HG02981 (cell line): ENCODE measurements around the gene THRB.

Experiments used
- ATAC-seq: cut with Tn5 transposase; IDR thresholded peaks from one replicate; pipeline ENCODE4 v1.9.1; 2021; ENCODE audit warnings: mild to moderate bottlenecking, moderate library complexity; ENCODE audit not compliant: unreplicated experiment

Gene THRB

DNA sequence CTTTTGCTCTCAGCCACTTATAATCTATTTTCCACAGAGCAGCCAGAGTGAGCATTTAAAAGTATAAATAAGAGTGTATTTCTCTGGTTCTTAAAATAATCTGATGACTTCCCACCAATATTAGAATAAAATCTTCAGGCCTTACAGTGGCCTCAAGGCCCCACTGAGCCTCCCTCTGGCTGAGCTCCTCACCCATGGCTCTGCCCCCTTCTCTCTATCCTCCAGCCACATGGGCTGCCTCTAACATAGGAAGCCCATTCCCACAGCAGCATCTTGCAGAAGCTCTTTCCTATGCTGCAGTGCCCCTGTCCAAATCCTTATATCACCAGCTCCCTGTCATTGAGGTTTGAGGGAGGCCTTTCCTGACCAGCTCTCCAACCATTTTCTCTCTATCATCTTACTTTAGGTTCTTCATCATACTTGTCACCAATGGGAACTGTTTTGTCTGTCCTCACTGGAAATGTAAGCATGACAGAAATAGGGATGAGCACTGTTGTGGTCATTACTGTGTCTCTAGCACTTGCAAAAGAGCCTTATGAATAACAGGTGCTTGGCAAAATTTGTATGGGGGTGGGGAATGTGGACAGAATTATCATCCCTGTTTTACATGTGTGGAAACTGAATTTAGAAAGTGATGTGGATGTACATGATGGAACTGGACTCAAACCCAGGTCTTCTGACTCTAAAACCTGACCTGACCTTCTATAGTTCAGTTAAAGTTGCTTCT is 299.0 kb downstream of the THRB start:
- ATAC-seq, result no peak

DNA sequence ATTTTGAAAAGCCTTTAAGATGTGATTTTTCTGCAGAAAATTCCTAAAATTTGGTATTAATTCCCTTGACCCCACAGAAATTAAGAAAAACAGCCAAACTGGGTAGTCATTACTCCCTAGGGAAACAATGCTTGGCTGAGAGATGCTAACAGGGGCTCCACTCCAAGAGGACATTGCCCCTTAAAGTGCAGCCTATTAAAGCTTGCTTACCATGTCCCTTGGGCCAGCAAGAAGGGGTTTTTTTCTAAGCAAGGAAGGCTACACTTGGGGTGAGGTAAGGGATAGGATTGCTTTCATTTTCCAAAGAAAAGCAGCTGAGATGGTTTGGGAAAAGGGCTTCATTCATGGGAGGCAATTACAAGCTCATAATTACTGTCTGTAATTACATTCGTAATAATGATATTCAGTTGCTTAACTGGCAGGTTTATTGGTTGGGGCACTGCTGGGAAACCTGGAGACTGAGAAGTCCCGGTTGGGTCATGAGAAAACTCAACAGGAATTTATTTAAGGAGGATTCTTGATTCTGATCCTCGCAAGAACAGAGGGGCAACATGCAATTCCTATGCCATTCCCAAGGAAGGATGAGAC is 302.1 kb downstream of the THRB start:
- no peak for ATAC-seq

- no peak for ATAC-seq
Observed at GRCh38 chr3:24191801-24192403, 302.7 kb downstream of the THRB start.

DNA sequence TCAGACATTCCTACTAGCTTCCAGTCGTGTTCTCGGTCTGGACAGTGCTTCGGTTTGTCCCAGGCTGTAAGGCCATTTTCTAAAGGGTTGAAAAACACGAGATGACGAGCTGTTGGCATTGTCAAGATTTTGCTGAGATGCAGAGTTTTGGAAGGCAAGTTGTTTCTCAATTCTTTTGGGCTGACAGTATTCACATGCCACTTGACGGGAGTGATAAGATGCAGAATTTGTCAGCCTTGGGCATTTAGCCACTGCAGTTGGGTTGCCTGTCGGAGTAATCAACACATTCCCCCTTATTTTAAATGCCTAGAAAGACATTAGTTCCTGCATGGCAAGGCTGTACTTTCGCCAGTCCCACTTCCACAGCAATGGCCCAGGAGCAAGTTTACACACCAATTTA is 304.4 kb downstream of the THRB start:
- ATAC-seq, result no peak

- peak; percentile 86 for ATAC-seq
Observed at GRCh38 chr3:24185738-24186384, 308.8 kb downstream of the THRB start.

- ATAC-seq, result no peak
Observed at GRCh38 chr3:24184528-24185176, 310.0 kb downstream of the THRB start.

DNA sequence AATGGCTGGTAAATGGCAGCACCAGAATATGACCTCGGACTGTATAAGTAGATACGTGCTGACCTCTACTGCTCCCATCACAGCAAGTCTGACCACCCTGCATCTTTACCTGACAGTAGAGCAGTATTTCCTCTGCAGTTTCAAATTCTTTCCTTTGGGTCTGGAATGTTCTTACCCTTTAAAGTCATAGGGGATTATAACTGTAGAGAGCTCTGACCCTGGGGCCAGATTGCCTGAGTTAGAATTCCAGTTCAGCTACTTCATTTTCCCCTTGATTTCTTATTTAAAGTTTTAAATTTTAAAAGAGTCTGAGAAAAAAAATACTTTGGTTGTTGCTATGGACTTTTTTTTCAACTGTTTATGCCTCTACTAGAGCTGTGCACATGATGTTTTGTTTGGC is 311.9 kb downstream of the THRB start:
- no peak for ATAC-seq

- no peak for ATAC-seq
Observed at GRCh38 chr3:24181256-24181655, 313.4 kb downstream of the THRB start.

- ATAC-seq, result no peak
Observed at GRCh38 chr3:24180616-24181015, 314.0 kb downstream of the THRB start.

DNA sequence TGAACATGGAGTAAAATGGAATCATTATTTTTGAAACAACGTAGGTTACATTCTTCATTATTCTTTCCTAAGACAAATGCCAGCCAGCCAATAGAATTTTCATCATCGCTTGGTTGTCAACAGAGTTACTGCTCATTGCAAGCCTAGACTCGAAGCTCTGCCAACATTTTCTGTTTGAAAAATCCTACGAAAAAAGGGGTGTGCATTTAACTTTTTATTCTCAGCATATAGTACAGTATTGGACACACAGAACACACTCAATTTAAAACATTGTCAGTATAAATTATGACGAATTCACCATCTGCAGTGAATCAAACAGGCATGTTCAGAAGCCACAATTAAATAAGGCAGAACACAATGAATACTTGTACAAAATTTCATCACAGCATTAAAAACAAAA is 317.4 kb downstream of the THRB start:
- ATAC-seq, result no peak

DNA sequence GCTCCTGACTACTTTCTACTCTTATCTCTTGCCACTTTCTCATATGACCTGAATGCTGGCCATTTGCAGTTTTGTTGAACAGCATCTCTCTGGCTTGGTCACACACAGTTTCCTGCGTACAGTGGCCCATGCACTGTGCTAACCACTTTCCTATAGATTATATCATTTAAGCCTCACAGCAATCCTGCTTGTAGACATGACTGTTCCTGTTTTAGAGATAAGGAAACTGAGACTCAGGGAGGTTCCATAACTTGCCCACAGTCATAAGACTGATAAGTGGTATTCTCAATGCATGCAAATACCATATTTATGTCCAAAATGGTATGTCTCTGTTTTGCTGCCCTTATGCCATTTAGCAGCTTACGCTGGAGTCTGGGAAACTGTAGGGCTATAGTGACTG is 320.0 kb downstream of the THRB start:
- no peak for ATAC-seq

DNA sequence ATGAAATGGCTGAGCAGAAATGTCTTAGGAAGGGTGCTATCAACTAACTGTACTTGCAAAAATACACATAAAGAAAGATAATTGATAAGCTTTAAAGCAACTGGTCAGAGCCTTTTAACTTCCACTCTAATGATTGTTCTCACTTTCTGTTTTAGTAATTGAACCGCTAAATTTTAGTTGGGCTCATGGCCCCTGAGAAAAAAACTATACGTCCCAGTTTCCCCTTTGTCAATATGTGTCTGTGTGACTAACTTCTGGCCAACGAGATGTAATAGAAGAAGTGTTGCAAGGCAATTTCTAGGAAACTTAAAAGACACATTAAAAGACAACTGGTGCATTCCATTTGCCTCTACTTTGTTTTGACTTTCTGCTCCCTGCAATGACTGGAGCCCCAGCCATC is 325.7 kb downstream of the THRB start:
- ATAC-seq, result no peak

GRCh38 chr3:24167429-24167828 is 327.2 kb downstream of the THRB start:
- ATAC-seq, result no peak

DNA sequence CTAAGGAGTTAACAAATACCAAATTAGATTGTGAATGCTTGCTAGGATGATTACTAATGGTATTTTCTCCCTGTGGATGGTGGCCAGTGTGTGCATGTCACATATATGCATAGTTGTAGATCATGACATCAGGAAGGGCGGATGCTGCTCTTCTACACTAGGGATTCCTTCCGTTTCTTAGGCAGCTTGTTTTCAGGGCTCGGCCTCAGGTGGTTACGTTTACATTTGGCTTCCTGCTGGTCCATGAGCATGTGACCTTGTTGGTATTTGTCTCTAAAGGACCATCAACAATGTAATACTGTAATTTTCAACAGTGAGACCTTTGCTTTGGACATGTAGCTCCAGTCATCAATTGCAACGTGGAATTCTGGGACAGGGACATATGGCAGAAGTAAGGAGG is 328.1 kb downstream of the THRB start:
- no peak for ATAC-seq

GRCh38 chr3:24165603-24165982 is 329.1 kb downstream of the THRB start:
- no peak for ATAC-seq

GRCh38 chr3:24164967-24165602 is 329.6 kb downstream of the THRB start:
- ATAC-seq, result no peak

DNA sequence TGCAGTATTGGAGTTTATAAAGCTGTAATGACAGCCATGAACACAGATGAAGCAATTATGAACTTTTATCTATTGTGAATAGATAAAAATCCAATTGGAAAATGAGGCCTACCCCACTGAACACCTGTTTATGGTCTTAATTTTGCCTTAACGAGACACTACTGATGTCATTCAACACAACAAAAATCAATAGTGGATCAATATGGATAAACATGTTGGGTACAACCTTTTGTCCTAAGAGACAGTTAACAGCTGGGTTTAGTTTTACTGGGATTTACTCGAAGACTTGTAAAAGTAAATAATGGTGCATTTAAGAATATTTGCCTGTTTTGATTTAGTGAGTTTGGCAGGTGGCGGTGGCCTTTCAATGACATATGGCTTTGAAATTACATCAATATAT is 331.7 kb downstream of the THRB start:
- ATAC-seq, result no peak

DNA sequence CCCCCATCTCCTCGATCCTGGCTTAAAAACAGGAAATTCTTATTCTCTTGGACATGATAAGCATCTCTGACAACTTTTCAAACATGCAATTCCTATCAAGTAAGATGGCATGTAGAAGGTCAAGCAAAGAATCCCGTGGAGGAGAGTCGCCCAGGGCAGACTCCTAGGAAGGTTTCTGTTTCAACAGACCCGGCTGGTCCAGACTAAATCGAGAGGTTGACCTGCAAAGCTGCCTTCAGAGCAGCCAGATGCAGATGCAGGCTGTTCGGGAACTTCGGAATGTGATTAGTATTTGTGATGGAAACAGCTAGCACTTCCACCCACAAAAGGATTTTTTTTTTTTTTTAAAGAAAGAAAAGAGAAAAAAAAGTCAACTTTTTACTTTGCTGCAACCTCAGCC is 332.8 kb downstream of the THRB start:
- no peak for ATAC-seq

DNA sequence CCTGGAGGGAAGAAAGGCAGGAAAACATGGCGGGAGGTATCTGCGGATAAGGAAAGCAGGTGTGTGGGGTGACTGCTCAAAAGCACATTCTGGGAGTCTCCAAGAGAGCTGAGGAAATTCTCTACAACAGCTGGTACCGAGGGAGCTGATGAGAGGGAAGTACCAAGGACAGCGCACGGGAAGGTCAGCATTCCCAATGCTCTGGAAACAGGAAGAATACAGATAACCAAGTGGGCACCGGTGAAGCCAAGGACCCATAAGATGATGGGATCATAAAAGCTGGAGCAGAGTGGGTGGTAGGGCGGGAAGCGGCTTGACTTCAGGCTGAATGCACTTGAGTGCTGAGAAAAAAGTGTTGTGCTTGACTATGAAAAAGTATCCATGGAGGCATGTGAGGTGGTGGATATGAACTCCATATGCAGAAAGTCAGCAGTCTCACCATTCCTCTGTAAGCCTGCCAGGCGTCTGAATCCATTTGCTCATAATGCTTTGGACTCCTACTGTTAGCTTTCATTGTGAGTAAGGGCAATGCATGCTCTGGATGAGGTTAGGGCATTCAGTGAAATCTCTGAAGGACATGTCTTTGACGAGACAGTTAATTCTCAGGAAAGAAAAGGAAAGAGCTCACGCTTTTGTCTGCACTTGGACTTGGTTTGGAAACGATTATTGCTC is 334.1 kb downstream of the THRB start:
- no peak for ATAC-seq

DNA sequence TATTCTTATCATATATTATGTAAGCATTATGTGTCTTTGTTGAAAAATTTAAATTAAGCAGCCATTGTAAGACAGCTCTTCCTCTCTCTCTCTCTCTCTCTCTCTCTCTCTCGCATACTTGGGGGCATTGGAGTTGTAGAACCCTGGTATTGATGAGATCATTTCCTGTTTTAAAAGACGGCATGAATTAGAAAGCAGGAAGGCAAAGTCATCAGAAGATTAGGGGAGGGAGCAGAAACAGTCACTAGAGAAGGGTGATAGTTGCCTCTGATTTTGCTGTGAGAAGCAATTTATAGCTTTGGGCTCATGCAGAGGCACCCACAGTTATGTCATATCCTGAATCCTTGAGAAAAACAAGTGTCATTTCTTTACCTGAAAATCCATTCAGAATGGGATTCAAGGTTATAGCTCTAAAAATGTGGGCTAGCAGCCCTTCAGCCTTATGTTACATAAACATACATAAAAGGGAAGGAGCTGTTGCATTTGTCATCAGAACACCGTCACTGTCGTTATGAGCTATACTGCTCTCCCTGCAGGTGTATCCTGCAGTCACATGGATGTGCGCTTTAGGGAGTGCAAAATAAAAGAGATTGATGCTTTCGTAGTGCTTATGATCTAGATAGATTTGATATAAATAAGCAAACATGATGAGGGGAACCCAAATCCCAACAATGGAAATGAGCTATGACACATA is 335.7 kb downstream of the THRB start:
- ATAC-seq, result no peak
